Peyer's patch (tissue), 4 donors: ENCODE data around the gene ADNP2.

ENCODE experiments used
- CTCF ChIP-seq, 6 experiments: fragments of 450-650 bp in 4 of 6; fragments of 200-600 bp in 2 of 6; sonication (generic) in 1 of 6; IDR thresholded peaks; one replicate each; pipeline ENCODE4 v1.5.1; 2017 to 2019; ENCODE audit warnings: antibody characterized with exemption in 6 of 6, mild to moderate bottlenecking in 3 of 6, moderate library complexity in 1 of 6
- POLR2A ChIP-seq, 2 donors: fragments of 450-650 bp; IDR thresholded peaks; one replicate each; pipeline ENCODE4 v1.5.1; 2017; ENCODE audit warnings: antibody characterized with exemption in 2 of 2, mild to moderate bottlenecking in 2 of 2, moderate library complexity in 2 of 2

GRCh38 chr18:80136679-80137078 lies 27.6 kb downstream of the ADNP2 start:
- TF ChIP-seq POLR2A (IDR thresholded peaks at IDR 0.05) = no peak
- TF ChIP-seq CTCF (IDR thresholded peaks at IDR 0.05) = no peak
